SU-DHL-6 (cell line): ENCODE measurements around the gene UBFD1.

ENCODE experiments used
- H2AFZ ChIP-seq: fragments of 200-600 bp; sonication (generic); 2 replicates; pipeline ENCODE4 v1.6.1; 2014; ENCODE audit warnings: low read depth, mild to moderate bottlenecking, moderate library complexity, mixed read lengths, antibody characterized with exemption, low read length; ENCODE audit not compliant: severe bottlenecking
- H3F3A ChIP-seq: fragments of 200-600 bp; shearing (Covaris generic); 2 replicates; pipeline ENCODE4 v1.6.0; 2016; ENCODE audit warnings: antibody characterized with exemption, mild to moderate bottlenecking; ENCODE audit not compliant: insufficient read depth
- H3K27ac ChIP-seq: fragments of 200-600 bp; sonication (generic); 2 replicates; pipeline ENCODE4 v1.5.1; 2016; ENCODE audit warnings: low read depth, mild to moderate bottlenecking, low read length, moderate library complexity, mixed read lengths
- H3K27me3 ChIP-seq: fragments of 200-600 bp; sonication (generic), shearing (Covaris generic); 2 replicates; pipeline ENCODE4 v1.6.0; 2014; ENCODE audit warnings: mild to moderate bottlenecking, low read length
- H3K36me3 ChIP-seq: fragments of 200-600 bp; sonication (generic); 2 replicates; pipeline ENCODE4 v1.6.1; 2014; ENCODE audit warnings: mild to moderate bottlenecking, low read length, mixed read lengths
- H3K4me2 ChIP-seq: fragments of 300-600, 200-600 bp; shearing (Covaris generic), sonication (generic); 2 replicates; pipeline ENCODE4 v1.6.0; 2014; ENCODE audit warnings: low read length, low read depth, mild to moderate bottlenecking; ENCODE audit not compliant: poor library complexity, severe bottlenecking
- H3K4me3 ChIP-seq: fragments of 200-600 bp; sonication (generic); 2 replicates; pipeline ENCODE4 v1.5.1; 2014; ENCODE audit warnings: antibody characterized with exemption, low read length, mild to moderate bottlenecking, mixed read lengths; ENCODE audit not compliant: insufficient read depth, poor library complexity, severe bottlenecking
- H3K79me2 ChIP-seq: fragments of 200-600 bp; sonication (generic); 2 replicates; pipeline ENCODE4 v1.6.1; 2014; ENCODE audit warnings: mild to moderate bottlenecking, low read length, moderate library complexity; ENCODE audit not compliant: insufficient read depth
- H3K9ac ChIP-seq: fragments of 200-600 bp; sonication (generic); 2 replicates; pipeline ENCODE4 v1.7.0; 2014; ENCODE audit warnings: mild to moderate bottlenecking, low read length
- H3K9me2 ChIP-seq: fragments of 200-600 bp; sonication (generic); replicated peaks from 2 replicates; pipeline ENCODE4 v1.6.1; 2014; ENCODE audit warnings: low read length; ENCODE audit not compliant: insufficient read depth
- H3K9me3 ChIP-seq: fragments of 200-600 bp; sonication (generic); 2 replicates; pipeline ENCODE4 v1.6.1; 2014; ENCODE audit warnings: low read length, mixed read lengths; ENCODE audit not compliant: insufficient read depth
- H4K20me1 ChIP-seq: fragments of 200-600 bp; sonication (generic); 2 replicates; pipeline ENCODE4 v1.6.1; 2014; ENCODE audit warnings: low read depth, mild to moderate bottlenecking, antibody characterized with exemption, low read length, moderate library complexity, mixed read lengths
- CTCF ChIP-seq: fragments of 200-600 bp; sonication (generic); IDR thresholded peaks from one replicate; pipeline ENCODE4 v1.5.1; 2017; ENCODE audit warnings: antibody characterized with exemption, mild to moderate bottlenecking, low read length, moderate library complexity; ENCODE audit not compliant: insufficient read depth, poor library complexity, severe bottlenecking
- EZH2phosphoT487 ChIP-seq: fragments of 200-600 bp; sonication (generic), shearing (Covaris generic); conservative IDR thresholded peaks from 2 replicates; pipeline ENCODE4 v1.6.1; 2018; ENCODE audit warnings: mild to moderate bottlenecking, antibody characterized with exemption, low read length, moderate library complexity, mixed read lengths

The UBFD1 gene

GRCh38 chr16:23595246-23595950, 37.9 kb downstream of the UBFD1 start:
- H2AFZ ChIP-seq: peak overlapping the region; percentile 95
- H4K20me1 ChIP-seq: no peaks in the 10 kb centered on the region; the same call in 1 of the 2 replicates
- H3K27me3 ChIP-seq: no peaks in the 10 kb centered on the region
- no peaks in the 10 kb centered on the region for H3K9me3 ChIP-seq
- H3K9me2 ChIP-seq: no peaks in the 10 kb centered on the region
- peak overlapping the region; percentile 91 for H3K9ac ChIP-seq
- peak overlapping the region; percentile 68 for H3K4me3 ChIP-seq
- peaks cover 12% of the 10 kb centered on the region for H3F3A ChIP-seq
- H3K4me2 ChIP-seq: peak overlapping the region; percentile 82
- TF ChIP-seq EZH2phosphoT487: no peak
- TF ChIP-seq CTCF: no peak
- H3K79me2 ChIP-seq: peaks cover 54% of the 10 kb centered on the region
- H3K27ac ChIP-seq: no peak overlapping the region
- H3K36me3 ChIP-seq: no peaks in the 10 kb centered on the region

- H3K9me2 ChIP-seq: no peaks in the 10 kb centered on the region
- peak within 1 kb of the TSS; percentile 68 for H3K4me3 ChIP-seq
- H3K27me3 ChIP-seq: no peaks in the 10 kb centered on the region
- no peaks in the 10 kb centered on the region for H3K9me3 ChIP-seq
- H3K4me2 ChIP-seq: peak within 1 kb of the TSS; percentile 82
- peaks cover 47% of the 10 kb centered on the region for H3K79me2 ChIP-seq
- H3K27ac ChIP-seq: peak within 1 kb of the TSS; percentile 62
- no peaks in the 10 kb centered on the region; the same call in 1 of the 2 replicates for H3K36me3 ChIP-seq
- H3F3A ChIP-seq: peaks cover 12% of the 10 kb centered on the region
- peak within 1 kb of the TSS; percentile 95 for H2AFZ ChIP-seq
- peak within 1 kb of the TSS; percentile 91 for H3K9ac ChIP-seq
- H4K20me1 ChIP-seq: no peaks in the 10 kb centered on the region; the same call in 1 of the 2 replicates
- peak; percentile 80 for TF ChIP-seq CTCF
- no peak for TF ChIP-seq EZH2phosphoT487
These were observed 38.6 kb downstream of the UBFD1 start, which contains the start of gene NDUFAB1 for GRCh38 chr16:23595951-23596720. NDUFAB1 (minus strand) TSS chr16:23596316; CDS start chr16:23596290, 26 bp downstream.

GRCh38 chr16:23597003-23597756, 39.7 kb downstream of the UBFD1 start:
- Histone ChIP-seq H4K20me1 (no peaks in the 10 kb centered on the region; the same call in 1 of the 2 replicates), H3K36me3 (no peaks in the 10 kb centered on the region; the same call in 1 of the 2 replicates), H3K9me3 (no peaks in the 10 kb centered on the region), H3K9ac (peak overlapping the region; percentile 91), H3K27ac (peak overlapping the region; percentile 62), H3K27me3 (no peaks in the 10 kb centered on the region), H3F3A (peaks cover 12% of the 10 kb centered on the region), H3K9me2 (no peaks in the 10 kb centered on the region), H3K79me2 (peaks cover 36% of the 10 kb centered on the region), H2AFZ (peak overlapping the region; percentile 95), H3K4me3 (no peak overlapping the region), H3K4me2 (peak overlapping the region; percentile 66)
- TF ChIP-seq EZH2phosphoT487 (no peak), CTCF (peak; percentile 69)
